Ishikawa (cell line): ENCODE data around the gene KLHDC8A.

Source experiments
- CEBPB ChIP-seq: IDR thresholded peaks from 2 replicates; pipeline ENCODE4 v1.6.1; 2012
- CREB1 ChIP-seq: IDR thresholded peaks from 2 replicates; pipeline ENCODE4 v1.6.1; 2012; ENCODE audit warnings: low read depth
- EGR1 ChIP-seq: IDR thresholded peaks from 2 replicates; pipeline ENCODE4 v1.6.1; 2012
- EP300 ChIP-seq: IDR thresholded peaks from 2 replicates; pipeline ENCODE4 v1.6.1; 2012; ENCODE audit warnings: borderline replicate concordance
- FOXM1 ChIP-seq: IDR thresholded peaks from 2 replicates; pipeline ENCODE4 v1.6.1; 2012; ENCODE audit warnings: low read depth, borderline replicate concordance
- NFIC ChIP-seq: IDR thresholded peaks from 2 replicates; pipeline ENCODE4 v1.6.1; 2012
- RAD21 ChIP-seq: IDR thresholded peaks from 2 replicates; pipeline ENCODE4 v1.6.1; 2012; ENCODE audit warnings: low read depth
- REST ChIP-seq: IDR thresholded peaks from 2 replicates; pipeline ENCODE4 v1.6.1; 2012; ENCODE audit warnings: low read depth, mild to moderate bottlenecking
- TAF1 ChIP-seq: IDR thresholded peaks from 2 replicates; pipeline ENCODE4 v1.6.1; 2012; ENCODE audit warnings: low read depth, mild to moderate bottlenecking
- TCF12 ChIP-seq: IDR thresholded peaks from 2 replicates; pipeline ENCODE4 v1.6.1; 2012; ENCODE audit warnings: low read depth
- TEAD4 ChIP-seq: IDR thresholded peaks from 2 replicates; pipeline ENCODE4 v1.6.1; 2012
- YY1 ChIP-seq: IDR thresholded peaks from 2 replicates; pipeline ENCODE4 v1.6.1; 2012; ENCODE audit warnings: low read depth
- ZBTB7A ChIP-seq: IDR thresholded peaks from 2 replicates; pipeline ENCODE4 v1.6.1; 2012; ENCODE audit warnings: low read depth
- TF ChIP-seq, protein P1 (sequence below): IDR thresholded peaks from 2 replicates; pipeline ENCODE4 v1.6.1; 2012
- TF ChIP-seq, protein P2 (sequence below): IDR thresholded peaks from 2 replicates; pipeline ENCODE4 v1.6.1; 2012

Gene KLHDC8A

GRCh38 chr1:205337481-205337880 is 19.2 kb downstream of the KLHDC8A start:
- TF ChIP-seq CEBPB: no peak
- no peak for TF ChIP-seq TAF1
- TF ChIP-seq TCF12: no peak
- no peak for TF ChIP-seq YY1
- no peak for TF ChIP-seq TEAD4
- TF ChIP-seq REST: no peak
- no peak for TF ChIP-seq RAD21
- TF ChIP-seq FOXM1: no peak
- no peak for TF ChIP-seq NFIC
- no peak for TF ChIP-seq EP300
- TF ChIP-seq, protein P1, sequence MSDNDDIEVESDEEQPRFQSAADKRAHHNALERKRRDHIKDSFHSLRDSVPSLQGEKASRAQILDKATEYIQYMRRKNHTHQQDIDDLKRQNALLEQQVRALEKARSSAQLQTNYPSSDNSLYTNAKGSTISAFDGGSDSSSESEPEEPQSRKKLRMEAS: no peak

GRCh38 chr1:205335692-205336091 is 21.0 kb downstream of the KLHDC8A start:
- TF ChIP-seq RAD21 (peak; percentile 82), EGR1 (no peak)

DNA sequence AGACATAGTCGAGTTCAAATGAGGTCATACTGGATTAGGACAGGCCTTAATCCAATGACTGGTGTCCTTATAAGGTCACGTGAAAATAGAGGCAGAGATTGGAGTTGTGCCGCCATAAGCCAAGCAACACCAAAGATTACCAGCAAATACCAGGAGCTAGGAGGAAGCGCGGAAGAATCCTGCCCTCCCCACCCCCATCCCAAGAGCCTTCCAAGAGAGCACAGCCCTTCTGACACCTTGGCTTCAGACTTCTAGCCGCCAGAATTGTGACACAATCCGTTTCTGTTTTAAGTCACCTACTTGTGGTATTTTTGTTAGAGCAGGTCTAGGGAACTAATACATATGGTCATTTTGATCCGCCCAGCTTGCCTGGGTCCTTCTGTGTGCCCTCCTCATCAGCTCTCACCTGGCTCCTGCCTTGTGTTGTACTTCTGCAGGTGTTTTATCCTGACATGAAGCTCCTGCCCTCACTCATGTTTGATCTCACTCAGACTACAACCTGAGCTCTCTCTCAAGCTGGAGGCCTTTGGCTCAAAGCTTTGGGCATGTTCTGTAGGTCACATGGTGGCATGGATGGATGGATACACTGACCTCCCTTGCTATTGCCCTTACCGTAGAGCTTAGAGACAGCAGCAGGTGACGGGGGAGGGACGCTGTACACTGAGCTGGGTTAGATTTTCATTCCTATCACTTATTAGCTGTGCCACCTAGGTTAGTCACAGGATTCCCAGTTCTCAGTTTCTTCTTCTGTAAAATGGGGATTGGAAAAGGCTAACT is 24.5 kb downstream of the KLHDC8A start:
- no peak for TF ChIP-seq REST
- TF ChIP-seq, protein P1: no peak
- TF ChIP-seq TAF1: no peak
- no peak for TF ChIP-seq TEAD4
- TF ChIP-seq, protein P2, sequence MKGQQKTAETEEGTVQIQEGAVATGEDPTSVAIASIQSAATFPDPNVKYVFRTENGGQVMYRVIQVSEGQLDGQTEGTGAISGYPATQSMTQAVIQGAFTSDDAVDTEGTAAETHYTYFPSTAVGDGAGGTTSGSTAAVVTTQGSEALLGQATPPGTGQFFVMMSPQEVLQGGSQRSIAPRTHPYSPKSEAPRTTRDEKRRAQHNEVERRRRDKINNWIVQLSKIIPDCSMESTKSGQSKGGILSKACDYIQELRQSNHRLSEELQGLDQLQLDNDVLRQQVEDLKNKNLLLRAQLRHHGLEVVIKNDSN: 0 out of 2 replicates have a peak, but pooled peaks have one; percentile 15

- TF ChIP-seq EP300: no peak
- no peak for TF ChIP-seq TAF1
- no peak for TF ChIP-seq YY1
- no peak for TF ChIP-seq CEBPB
- TF ChIP-seq ZBTB7A: no peak
- no peak for TF ChIP-seq FOXM1
- TF ChIP-seq CREB1: no peak
- no peak for TF ChIP-seq RAD21
- TF ChIP-seq, protein P2: no peak
- no peak for TF ChIP-seq NFIC
- no peak for TF ChIP-seq TCF12
- TF ChIP-seq, protein P1: no peak
- no peak for TF ChIP-seq EGR1
- TF ChIP-seq TEAD4: no peak
- TF ChIP-seq REST: no peak
These were observed 26.6 kb downstream of the KLHDC8A start for GRCh38 chr1:205330150-205330549.

DNA sequence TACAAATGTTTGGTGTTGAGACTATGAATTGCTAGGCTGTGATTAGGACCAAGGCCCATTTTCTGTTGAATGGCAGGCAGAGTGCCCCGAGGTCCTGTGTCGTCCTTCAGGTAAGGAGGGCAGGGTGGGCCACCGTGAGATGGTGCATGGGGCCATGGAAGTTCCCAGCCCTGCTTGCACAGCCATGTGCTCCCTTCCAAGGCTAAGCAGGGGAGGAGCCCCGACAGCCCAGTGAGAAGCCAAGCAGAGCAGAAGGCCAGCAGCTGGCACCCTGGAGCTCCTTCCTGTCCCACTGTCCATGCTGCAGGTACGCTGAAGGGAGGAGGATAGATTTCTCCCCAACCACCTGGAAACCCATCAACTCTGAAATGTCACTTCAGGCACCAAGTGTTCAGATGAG is 27.0 kb downstream of the KLHDC8A start:
- no peak for TF ChIP-seq CEBPB
- TF ChIP-seq TCF12: no peak
- TF ChIP-seq EP300: no peak
- TF ChIP-seq, protein P1: no peak; the same call in 1 of the 2 replicates
- TF ChIP-seq NFIC: no peak
- TF ChIP-seq TAF1: no peak
- TF ChIP-seq REST: no peak
- TF ChIP-seq TEAD4: no peak
- TF ChIP-seq YY1: no peak
- no peak for TF ChIP-seq FOXM1
- no peak for TF ChIP-seq ZBTB7A
- no peak for TF ChIP-seq CREB1
- TF ChIP-seq, protein P2: no peak
- no peak for TF ChIP-seq EGR1
- no peak for TF ChIP-seq RAD21
